Mesodermal cell (in vitro differentiated cells): ENCODE measurements around the gene GATB.

ENCODE experiments used
- H3K27ac ChIP-seq: 2 replicates; pipeline ENCODE4 v1.7.0; 2013; ENCODE audit warnings: mild to moderate bottlenecking, low read depth, low read length, moderate library complexity; ENCODE audit not compliant: severe bottlenecking
- H3K36me3 ChIP-seq: 2 replicates; pipeline ENCODE4 v1.7.1; 2013; ENCODE audit warnings: mild to moderate bottlenecking, low read length, moderate library complexity; ENCODE audit not compliant: control insufficient read depth, insufficient read depth
- H3K4me1 ChIP-seq: one replicate; pipeline ENCODE4 v1.7.1; 2013; ENCODE audit warnings: mild to moderate bottlenecking, low read length; ENCODE audit not compliant: insufficient read depth, control insufficient read depth, poor library complexity, severe bottlenecking
- H3K4me3 ChIP-seq: 2 replicates; pipeline ENCODE4 v1.7.0; 2013; ENCODE audit warnings: low read length, control low read depth, mild to moderate bottlenecking; ENCODE audit not compliant: insufficient read depth, poor library complexity, severe bottlenecking; ENCODE audit errors: extremely low read depth
- H3K9me3 ChIP-seq: 2 replicates; pipeline ENCODE4 v1.7.1; 2013; ENCODE audit warnings: mild to moderate bottlenecking, low read length, moderate library complexity; ENCODE audit not compliant: control insufficient read depth
- WGBS, 2 experiments: methylation state at CpG; one replicate each; pipeline ENCODE4 v1.1.5; 2013; ENCODE audit warnings: missing lambda C conversion rate in 2 of 2; ENCODE audit not compliant: insufficient coverage in 2 of 2; 5-methylcytosine and 5-hydroxymethylcytosine counted together

The GATB gene

DNA sequence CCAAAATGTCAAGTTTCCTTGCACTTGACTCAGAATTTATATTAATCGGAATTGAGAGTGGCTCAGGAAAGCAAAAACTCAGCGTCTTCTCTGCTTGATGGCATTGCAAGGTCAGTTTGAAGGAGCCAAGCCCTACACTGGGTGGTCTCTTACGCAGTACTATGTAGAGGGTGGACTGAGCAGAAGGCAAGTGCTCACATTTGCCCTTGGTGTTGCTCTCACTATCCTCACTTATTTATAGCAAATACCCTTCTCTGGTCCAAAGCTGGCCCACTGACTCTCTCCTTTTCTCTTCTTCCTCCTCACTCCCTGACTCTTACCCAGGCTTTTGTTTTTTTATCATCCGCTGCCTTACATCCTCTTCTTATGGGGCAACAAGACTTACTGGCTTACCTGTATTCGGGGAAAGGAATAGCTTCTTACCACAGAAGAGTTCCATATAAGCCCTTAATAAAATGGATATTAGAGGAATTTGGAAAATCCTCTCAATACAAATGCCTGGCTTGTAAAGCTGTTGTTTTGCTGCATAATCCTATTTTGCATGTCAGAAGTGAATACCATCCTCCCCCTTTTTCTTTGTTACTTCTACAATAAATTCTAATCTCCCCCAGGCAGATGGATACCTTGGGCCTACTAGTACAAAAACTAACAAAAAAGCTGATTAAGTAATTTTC lies 24.8 kb upstream of the GATB start:
- no peak overlapping the region for H3K27ac ChIP-seq
- no peaks in the 10 kb centered on the region for H3K4me1 ChIP-seq
- 86 to 90% methylated on average over 3 to 4 of the region's 5 CpGs for WGBS, 2 experiments
- H3K4me3 ChIP-seq = no peak overlapping the region
- no peaks in the 10 kb centered on the region for H3K36me3 ChIP-seq
- no peaks in the 10 kb centered on the region for H3K9me3 ChIP-seq

DNA sequence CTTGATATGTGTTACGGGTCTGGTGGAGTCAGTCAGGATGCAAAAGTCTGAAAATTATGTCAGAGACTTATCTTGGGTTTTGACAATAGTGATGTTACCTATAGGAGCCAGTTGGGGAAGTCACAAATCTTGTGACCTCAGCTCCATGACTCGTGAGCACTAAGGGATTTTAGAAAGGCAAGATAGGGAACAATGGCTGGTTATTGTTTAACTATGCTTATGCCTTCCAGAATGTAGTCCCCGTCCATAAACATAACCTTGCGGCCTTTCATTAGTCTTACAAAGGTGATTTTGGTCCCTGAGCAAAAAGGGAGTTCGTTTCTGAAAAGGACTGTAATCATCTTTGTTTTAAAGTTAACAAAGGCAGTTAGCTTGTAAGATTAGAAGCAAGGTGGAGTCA lies 23.9 kb upstream of the GATB start:
- WGBS, 2 experiments = 74 to 89% methylated on average over 4 to 5 of the region's 5 CpGs
- no peaks in the 10 kb centered on the region for H3K9me3 ChIP-seq
- no peak overlapping the region for H3K4me3 ChIP-seq
- no peaks in the 10 kb centered on the region for H3K36me3 ChIP-seq
- no peaks in the 10 kb centered on the region for H3K4me1 ChIP-seq
- H3K27ac ChIP-seq = no peak overlapping the region

DNA sequence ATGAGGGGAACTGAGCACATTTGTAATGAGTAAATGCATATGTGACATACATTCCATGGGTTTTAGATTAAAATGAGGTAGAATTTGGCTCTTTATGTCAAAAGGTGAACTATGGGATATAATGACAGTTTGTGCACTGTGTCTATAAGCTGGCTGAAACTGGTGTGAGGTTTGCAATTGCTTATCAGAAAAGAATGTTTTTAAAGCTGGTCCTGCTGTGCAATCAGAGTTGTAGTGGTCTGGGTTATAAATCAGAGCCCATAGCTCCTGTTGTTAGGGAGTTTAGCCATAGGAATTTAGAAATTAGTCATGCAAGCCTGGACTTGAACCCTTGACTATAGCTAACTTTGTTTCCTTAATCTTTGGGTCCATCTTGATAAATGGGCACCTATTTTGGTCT lies 23.1 kb upstream of the GATB start:
- Histone ChIP-seq H3K4me1 (no peaks in the 10 kb centered on the region), H3K4me3 (no peak overlapping the region), H3K9me3 (no peaks in the 10 kb centered on the region), H3K27ac (no peak overlapping the region), H3K36me3 (no peaks in the 10 kb centered on the region)

DNA sequence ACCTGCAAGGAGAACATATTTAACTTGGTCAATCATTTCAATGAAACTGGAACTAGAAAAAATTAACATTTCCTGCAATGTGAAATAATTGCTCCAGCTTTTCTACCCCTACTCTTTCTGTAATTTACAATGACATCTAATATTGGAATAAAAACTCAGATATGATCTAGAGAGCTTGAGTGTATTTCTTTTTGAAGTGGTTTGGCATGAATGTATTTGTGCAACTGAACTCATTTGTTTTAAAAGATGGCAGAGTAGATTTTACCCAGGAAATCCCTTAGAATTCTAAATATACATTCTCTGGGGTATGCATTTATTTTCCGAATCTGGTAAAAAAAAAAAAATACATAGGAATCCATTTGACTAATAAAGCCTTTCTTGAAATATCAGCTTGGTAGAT lies 21.5 kb upstream of the GATB start:
- no peaks in the 10 kb centered on the region for H3K4me1 ChIP-seq
- H3K36me3 ChIP-seq = no peaks in the 10 kb centered on the region
- no peak overlapping the region for H3K4me3 ChIP-seq
- no peaks in the 10 kb centered on the region for H3K9me3 ChIP-seq
- H3K27ac ChIP-seq = no peak overlapping the region
- no CpG with 5 or more reads among the region's 1 CpG for WGBS, 2 experiments

DNA sequence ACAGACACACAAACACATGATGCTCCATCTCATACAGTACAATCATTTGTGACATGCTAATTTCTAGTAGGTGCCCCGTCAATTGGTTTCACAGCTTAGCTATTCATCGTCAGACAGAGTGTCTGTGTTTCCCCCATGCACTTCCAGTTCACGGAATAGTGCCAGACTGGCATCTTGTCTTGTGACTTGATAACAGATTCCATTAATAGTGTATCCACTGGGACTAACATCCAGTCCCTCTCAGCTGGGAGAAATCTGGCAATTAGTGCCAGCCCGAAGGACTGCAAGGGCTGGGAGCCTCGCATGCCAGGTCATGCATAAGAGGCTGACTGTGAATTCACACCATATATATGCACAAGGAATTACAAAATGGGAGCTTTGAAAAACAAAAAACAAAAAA lies 20.2 kb upstream of the GATB start:
- Histone ChIP-seq H3K27ac (no peak overlapping the region), H3K36me3 (no peaks in the 10 kb centered on the region), H3K4me1 (no peaks in the 10 kb centered on the region), H3K4me3 (no peak overlapping the region), H3K9me3 (no peaks in the 10 kb centered on the region)
- 87 to 88% methylated on average over 3 to 5 of the region's 5 CpGs for WGBS, 2 experiments

DNA sequence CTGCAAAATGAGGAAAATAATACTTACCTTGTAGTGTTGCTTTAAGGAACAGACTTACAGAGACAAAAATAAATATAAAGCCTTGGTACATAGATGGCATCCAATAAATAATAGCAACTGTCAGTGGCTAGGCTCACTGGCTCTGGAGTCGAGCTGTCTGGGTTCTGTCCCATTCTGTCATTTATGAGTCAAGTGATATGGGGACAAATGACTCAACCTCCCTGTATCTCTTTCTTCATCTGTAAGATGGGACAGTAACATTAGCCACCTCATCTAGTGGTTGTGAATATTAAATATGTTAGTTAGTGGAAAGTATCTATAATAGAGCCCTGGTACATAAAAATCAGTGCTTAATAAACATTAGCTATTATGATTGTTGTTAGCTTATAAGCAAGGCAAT lies 16.7 kb upstream of the GATB start:
- Histone ChIP-seq H3K9me3 (peaks cover 16% of the 10 kb centered on the region), H3K4me3 (no peak overlapping the region), H3K36me3 (no peaks in the 10 kb centered on the region), H3K27ac (no peak overlapping the region), H3K4me1 (no peaks in the 10 kb centered on the region)
- 100% methylated on average over 1 of the region's 1 CpG; no CpG with 5 or more reads in 1 of the 2 experiments for WGBS, 2 experiments

DNA sequence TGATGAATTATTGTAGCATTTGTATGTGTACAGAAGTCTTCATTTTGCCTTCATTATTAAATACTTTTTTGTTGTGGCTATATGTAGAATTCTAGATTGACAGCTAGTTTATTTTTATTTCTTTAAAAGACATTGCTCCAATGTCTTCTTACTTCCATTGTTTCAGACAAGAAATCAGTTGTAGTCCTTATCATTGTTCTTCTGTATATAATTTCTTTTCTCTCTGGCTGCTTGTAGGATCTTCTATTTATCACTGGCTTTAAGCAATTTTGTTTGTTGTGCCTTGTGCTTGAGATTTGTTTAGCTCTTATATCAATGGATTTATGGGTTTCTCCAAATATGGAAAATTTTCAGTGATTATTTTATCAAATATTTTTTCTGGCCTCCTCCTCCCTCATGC lies 13.5 kb upstream of the GATB start:
- H3K27ac ChIP-seq = no peak overlapping the region
- H3K9me3 ChIP-seq = peaks cover 16% of the 10 kb centered on the region
- H3K4me3 ChIP-seq = no peak overlapping the region
- no peaks in the 10 kb centered on the region for H3K36me3 ChIP-seq
- no peaks in the 10 kb centered on the region for H3K4me1 ChIP-seq

DNA sequence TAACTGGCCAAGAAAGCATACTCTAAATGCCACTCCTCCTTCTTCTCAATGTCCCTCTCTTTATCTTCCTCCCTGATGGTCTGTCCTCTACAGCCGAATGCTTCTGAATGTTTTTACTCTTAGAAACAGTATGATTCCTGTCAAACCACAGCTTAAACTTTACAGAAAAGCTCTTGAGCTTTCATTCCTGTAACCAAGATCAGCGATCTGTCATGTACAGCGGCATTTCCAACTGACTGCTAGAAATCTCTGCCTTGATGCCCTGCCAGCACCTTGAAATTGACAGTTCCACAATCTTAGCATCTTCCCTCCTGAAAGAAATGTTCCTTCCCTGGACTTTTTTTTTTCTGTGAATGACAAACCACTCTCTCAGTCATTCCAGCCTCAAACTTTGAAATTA lies 11.5 kb upstream of the GATB start:
- Histone ChIP-seq H3K36me3 (no peaks in the 10 kb centered on the region), H3K4me1 (no peaks in the 10 kb centered on the region), H3K9me3 (peaks cover 16% of the 10 kb centered on the region), H3K4me3 (no peak overlapping the region), H3K27ac (no peak overlapping the region)
- WGBS, 2 experiments = 80 to 100% methylated on average over 2 to 3 of the region's 3 CpGs

DNA sequence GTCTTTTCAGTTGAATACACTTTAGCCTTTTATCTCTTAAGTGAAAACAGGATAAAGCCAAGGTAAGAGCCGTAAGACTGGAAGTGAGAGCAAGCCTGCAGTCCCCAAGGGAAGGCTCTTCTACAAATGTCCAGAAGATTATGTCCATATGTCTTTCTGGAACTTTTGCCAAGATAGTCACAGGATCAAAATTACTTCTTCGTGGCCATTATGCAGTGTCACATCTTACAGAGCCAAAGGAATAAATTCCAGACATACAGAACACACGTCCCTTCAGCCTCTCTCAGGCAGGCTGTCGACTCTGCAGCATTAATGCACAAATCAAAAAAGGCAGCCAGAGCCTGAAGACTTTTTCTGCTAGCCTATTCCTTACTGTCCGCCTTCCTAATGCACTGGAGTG lies 10.9 kb upstream of the GATB start:
- Histone ChIP-seq H3K36me3 (no peaks in the 10 kb centered on the region), H3K4me3 (no peak overlapping the region), H3K4me1 (no peaks in the 10 kb centered on the region), H3K9me3 (peaks cover 16% of the 10 kb centered on the region), H3K27ac (no peak overlapping the region)
- 90 to 96% methylated on average over 5 of the region's 5 CpGs for WGBS, 2 experiments

DNA sequence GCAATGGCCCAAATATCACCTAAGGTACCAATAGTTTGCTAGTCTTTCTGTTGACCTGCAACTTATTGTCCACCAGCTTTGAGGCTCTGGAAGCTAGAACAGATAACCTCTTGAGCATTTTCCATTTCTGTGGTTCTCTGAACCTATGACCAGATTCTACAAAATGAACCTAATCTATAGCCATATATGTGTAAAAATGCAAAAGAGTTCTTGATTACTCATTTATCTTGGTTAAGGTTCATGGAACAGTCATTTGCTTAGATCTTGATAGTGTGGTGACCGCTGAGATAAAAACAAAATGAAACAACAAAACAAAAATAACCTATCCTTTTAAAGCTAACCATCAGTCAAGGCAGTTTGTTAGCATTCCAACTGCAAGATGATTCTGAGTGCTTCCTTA lies 9.3 kb upstream of the GATB start:
- H3K27ac ChIP-seq = no peak overlapping the region
- no CpG with 5 or more reads among the region's 1 CpG for WGBS, 2 experiments
- H3K9me3 ChIP-seq = peaks cover 14% of the 10 kb centered on the region
- no peaks in the 10 kb centered on the region for H3K4me1 ChIP-seq
- no peaks in the 10 kb centered on the region for H3K36me3 ChIP-seq
- H3K4me3 ChIP-seq = no peak overlapping the region

DNA sequence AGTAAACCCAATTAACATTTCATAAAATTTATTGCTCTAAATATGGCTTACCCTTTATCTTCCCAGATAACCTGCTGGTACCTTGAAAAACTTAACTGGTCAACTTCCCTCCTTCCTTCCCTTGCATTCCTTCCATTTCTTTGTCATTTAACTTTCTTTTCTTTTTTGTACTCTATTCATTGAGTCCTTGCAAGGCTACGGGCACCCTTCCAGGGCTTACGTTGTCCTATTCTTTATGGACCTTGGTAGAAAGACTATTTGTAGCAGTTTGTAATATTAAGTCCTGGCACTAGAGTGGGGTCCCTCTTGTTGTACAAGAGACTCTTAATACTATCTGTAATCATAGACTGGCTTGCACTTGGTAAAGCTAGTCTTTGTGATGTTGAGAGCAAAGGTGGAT lies 8.0 kb upstream of the GATB start:
- Histone ChIP-seq H3K9me3 (peaks cover under 1% of the 10 kb centered on the region), H3K4me3 (no peak overlapping the region), H3K36me3 (no peaks in the 10 kb centered on the region), H3K27ac (no peak overlapping the region), H3K4me1 (no peaks in the 10 kb centered on the region)
- no CpG with 5 or more reads among the region's 2 CpGs for WGBS, 2 experiments
